Motor neuron (in vitro differentiated cells): ENCODE data around the gene CHIA. TPM values are rescaled to one million over a fixed set of nuclear protein-coding genes. Genes with fewer than 3 reads are reported as not detected.

ENCODE experiments used
- ATAC-seq, 8 experiments: fragments of 200-7000 bp; cut with Tn5 transposase; replicated peaks in 6 of 8; 2 replicates each; pipeline ENCODE4 v1.8.0; 2021; ENCODE audit warnings: mild to moderate bottlenecking in 8 of 8, moderate library complexity in 8 of 8
- H3K27ac ChIP-seq, 2 donors: fragments of 250-450 bp; sonication (Bioruptor Pico); 2 replicates each; pipeline ENCODE4 v1.9.0; 2021; ENCODE audit warnings: antibody characterized with exemption in 2 of 2, mild to moderate bottlenecking in 2 of 2, moderate library complexity in 1 of 2
- H3K4me1 ChIP-seq, 2 donors: fragments of 250-450 bp; sonication (Bioruptor Pico); replicated peaks in 1 of 2; 2 replicates each; pipeline ENCODE4 v1.6.1; 2021; ENCODE audit warnings: antibody characterized with exemption in 2 of 2, mild to moderate bottlenecking in 2 of 2, moderate library complexity in 1 of 2
- H3K4me3 ChIP-seq, 5 donors: fragments of 250-450 bp; sonication (Bioruptor Pico); 2 replicates each; pipeline ENCODE4 v1.9.0; 2021; ENCODE audit warnings: antibody characterized with exemption in 5 of 5, mild to moderate bottlenecking in 5 of 5, moderate library complexity in 4 of 5
- WGBS, 10 experiments: fragments of 450-650 bp; shearing (Covaris generic); methylation state at CpG; one replicate each; pipeline ENCODE4 v1.0.0; 2022; 5-methylcytosine and 5-hydroxymethylcytosine counted together
- in situ Hi-C, 9 experiments: fragments of 400-800 bp; cut with MboI; loops; one replicate each; pipeline ENCODE4 v1.15.0; 2021; ENCODE audit warnings: low sequenced_read_pairs in 9 of 9, low pct_unique_long_range_greater_than_20kb in 2 of 9; ENCODE audit not compliant: unreplicated experiment in 9 of 9
- total RNA-seq, 8 experiments: library from RNA; unstranded; fragments of 300-600 nt; gene quantifications; 2 replicates each; pipeline versions ENCODE4 v1.2.3 to v1.2.4, GENCODE V29; 2022

Gene CHIA
- total RNA-seq = under 1 TPM in 4 of 8 experiments, not detected in 4; 0.09 to 0.47 (median 0.16) TPM

DNA sequence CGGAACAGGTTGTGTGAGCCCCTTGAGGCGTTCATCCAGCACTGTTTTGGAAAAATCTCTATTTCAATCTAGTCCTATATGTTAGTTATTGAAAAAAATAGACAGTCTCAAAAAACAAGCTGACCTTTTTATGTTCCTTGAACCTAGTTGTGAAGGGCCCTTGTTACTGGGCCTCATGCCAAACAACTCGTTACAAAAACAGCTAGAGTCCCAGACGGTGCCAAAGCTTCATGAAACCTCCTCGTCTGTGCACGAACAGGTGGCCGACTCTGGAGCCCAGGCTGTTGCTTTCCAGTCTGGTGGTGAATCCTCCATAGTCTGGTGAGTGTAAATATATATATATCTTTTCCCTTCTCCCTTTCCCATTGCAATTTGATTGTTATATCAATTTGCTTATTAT is at the start of gene CHIA:
Gene CHIA (plus strand): TSS at position 222 of the 400 bp plus-strand sequence. CDS start 19,617 bp downstream, outside the sequence.
- in situ Hi-C loops = no loop called here
- Histone ChIP-seq H3K27ac (no peak within 1 kb of the TSS), H3K4me1 (no peaks in the 10 kb centered on the region), H3K4me3 (no peak within 1 kb of the TSS)
- ATAC-seq = no peak
- 10 to 94% (median 72%) methylated on average over 2 to 7 of the region's 7 CpGs; no CpG with 5 or more reads in 2 of the 10 experiments for WGBS, 10 experiments

DNA sequence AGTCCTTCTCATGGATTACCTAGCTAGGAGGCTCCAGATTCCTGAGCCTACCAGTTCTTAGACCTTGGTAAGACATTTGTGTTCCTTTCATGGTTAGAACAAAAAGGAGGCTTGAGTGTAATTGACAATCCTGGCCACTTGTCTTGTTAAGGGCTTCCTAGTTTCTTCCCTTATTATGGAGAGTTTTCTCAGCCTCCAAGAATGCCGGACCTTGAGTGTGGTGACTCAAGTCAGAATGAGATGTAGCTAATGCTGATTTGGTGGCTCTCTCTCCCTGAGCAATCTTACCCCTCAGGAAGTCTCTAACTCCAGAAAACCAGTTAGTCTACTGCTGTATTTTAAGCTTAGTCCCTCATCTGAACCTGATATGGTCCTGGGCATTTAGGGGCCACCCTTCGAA is 48.9 kb upstream of the CHIA start:
- no peak for ATAC-seq
- in situ Hi-C loops = loop anchor here in 3 of 9 experiments (25.0 kb wide), 1 partner anchor 146 kb away; no protein-coding TSS in a partner anchor
- Histone ChIP-seq H3K4me3 (no peak overlapping the region), H3K4me1 (no peaks in the 10 kb centered on the region), H3K27ac (no peak overlapping the region)
- 25 to 100% (median 57%) methylated on average over 1 to 2 of the region's 2 CpGs; no CpG with 5 or more reads in 4 of the 10 experiments for WGBS, 10 experiments

DNA sequence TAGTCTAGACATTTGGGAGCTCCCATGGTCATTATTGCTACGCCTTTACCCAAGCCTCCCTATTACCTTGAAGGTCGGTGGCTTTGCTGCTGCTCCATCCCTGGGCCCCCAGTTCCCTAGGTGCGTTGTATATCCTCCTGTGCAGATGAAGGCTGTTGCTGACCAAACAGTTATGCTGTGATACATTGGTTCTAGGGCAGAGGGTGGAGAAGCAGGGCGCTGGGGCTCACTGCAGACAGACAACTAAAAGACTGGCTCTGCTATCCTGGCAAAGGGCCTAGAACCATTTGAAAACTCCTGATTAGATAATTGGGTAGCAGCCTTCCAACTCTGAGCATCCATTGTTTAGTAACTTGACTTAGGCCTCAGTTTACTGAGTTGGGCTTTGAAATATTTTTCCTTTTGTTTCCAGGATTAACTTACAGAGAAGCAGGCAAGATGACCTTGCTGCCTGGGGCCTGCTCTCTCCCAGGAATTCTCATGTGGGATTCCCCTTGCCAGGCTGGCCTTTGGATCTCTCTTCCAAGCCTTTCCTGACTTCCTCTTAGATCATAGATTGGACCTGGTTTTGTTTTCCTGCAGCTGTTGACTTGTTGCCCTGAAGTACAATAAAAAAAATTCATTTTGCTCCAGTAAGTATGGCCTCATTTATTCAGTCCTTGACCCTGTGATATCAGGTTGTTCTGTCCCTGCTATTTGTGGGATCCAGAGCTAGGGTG is 47.7 kb upstream of the CHIA start:
- H3K4me3 ChIP-seq = no peak overlapping the region
- WGBS, 10 experiments = 25 to 83% (median 46%) methylated on average over 1 to 4 of the region's 4 CpGs; no CpG with 5 or more reads in 2 of the 10 experiments
- in situ Hi-C loops = loop anchor here in 3 of 9 experiments (25.0 kb wide), 1 partner anchor 144 kb away; no protein-coding TSS in a partner anchor
- no peak for ATAC-seq
- H3K27ac ChIP-seq = no peak overlapping the region
- H3K4me1 ChIP-seq = no peaks in the 10 kb centered on the region

DNA sequence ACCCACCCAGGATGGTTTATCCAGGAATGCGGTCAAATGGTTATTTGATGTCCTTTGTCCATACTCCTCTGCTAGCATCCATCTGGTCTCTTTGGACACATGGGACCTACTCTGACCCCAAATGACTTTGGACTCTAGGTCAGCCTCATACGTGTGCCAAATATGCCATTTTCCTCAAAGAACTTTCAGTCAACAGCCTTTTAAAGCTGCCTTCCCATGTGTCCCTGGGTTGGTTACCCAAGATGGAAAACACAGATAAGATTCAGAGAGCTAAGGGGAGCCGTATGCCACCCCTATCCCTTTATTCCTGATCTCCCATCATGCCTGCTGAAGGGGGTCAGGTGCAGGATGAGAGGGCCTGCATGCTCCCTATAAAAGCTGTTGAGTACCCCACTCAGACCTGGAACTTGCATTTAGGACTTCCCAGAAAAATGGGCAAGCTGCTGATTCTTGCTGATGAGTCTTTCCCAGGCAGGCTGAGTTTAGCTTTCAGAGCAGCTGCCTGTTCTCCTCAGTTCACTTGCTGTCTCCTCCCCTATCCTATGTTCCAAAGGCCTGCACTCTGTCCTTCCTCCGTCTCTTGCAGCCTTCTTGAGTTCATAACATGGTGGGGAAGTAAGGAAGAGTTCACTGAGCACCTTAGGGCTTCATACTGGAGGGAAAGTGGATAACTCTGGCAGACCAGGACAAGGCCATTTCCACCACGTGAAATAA is 43.4 kb upstream of the CHIA start:
- H3K4me3 ChIP-seq = no peak overlapping the region
- WGBS, 10 experiments = 20 to 80% (median 58%) methylated on average over 1 to 5 of the region's 5 CpGs; no CpG with 5 or more reads in 1 of the 10 experiments
- no peak for ATAC-seq
- H3K27ac ChIP-seq = no peak overlapping the region
- no peaks in the 10 kb centered on the region for H3K4me1 ChIP-seq
- in situ Hi-C loops = loop anchor here in 3 of 9 experiments (25.0 kb wide), 1 partner anchor 140 kb away; no protein-coding TSS in a partner anchor

DNA sequence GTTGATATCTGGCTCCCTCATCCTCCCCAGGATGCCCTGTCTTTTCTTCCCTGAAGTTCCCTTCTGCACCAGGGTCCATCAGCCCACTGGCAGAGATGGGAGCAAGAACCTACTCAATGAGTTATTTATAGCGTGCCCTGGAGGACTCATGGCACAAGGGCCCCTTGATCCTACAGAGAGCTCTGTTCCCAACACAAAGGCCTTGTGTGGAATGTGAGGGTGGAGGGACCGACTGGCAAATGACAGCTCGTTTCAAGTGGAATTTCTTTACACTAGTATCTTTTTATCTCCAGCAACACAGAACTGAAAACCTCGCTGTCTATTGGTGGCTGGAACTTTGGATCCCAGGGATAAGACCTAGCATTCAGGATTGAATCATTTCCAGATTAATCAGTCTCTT is 40.7 kb upstream of the CHIA start:
- WGBS, 10 experiments = 0 to 86% (median 57%) methylated on average over 1 to 4 of the region's 4 CpGs; no CpG with 5 or more reads in 4 of the 10 experiments
- in situ Hi-C loops = loop anchor here in 3 of 9 experiments (25.0 kb wide), 1 partner anchor 137 kb away; no protein-coding TSS in a partner anchor
- ATAC-seq = peak in 1 of 8 experiments; percentile 19
- Histone ChIP-seq H3K27ac (no peak overlapping the region), H3K4me1 (no peaks in the 10 kb centered on the region), H3K4me3 (no peak overlapping the region)

DNA sequence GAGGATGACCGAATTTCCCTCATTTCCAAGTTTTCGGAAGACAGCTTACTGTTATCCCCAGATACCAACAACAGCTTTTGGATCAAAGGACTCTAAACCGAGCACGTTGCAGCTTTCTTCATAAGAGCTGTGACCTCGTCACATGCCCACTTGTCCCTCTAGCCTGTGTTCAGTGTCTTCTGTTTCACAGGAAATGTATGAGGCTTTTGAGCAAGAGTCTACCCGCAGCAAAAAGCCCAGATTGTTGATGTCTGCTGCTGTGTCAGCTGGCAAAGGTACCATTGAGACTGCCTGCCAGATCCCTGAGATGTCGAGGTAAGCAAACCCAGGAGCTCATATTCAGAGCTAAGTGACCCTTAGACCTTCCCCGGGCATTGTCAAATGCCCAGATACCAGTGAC is 39.1 kb upstream of the CHIA start:
- 16 to 88% (median 71%) methylated on average over 2 to 8 of the region's 8 CpGs; no CpG with 5 or more reads in 2 of the 10 experiments for WGBS, 10 experiments
- H3K4me3 ChIP-seq = no peak overlapping the region
- H3K27ac ChIP-seq = no peak overlapping the region
- no peak for ATAC-seq
- in situ Hi-C loops = no loop called here
- H3K4me1 ChIP-seq = no peaks in the 10 kb centered on the region

DNA sequence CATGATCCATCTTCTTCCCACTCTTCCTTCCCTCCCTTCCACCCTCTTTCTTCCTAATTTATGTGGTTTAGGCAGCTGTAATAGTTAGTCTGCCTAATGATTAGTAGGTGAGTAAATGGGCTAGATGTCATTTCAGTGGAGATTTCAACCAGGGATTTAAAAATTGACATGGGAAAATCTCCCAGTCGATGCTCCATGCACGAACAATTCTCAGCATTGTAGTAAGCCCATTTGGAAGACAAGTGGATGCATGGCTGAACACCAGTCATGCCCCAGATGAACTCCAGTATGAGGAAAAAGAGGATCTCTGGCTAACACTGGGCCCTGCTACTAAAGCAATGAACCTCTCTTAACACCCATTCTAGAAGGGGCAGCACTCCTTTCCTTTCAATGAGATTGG is 37.9 kb upstream of the CHIA start:
- H3K27ac ChIP-seq = no peak overlapping the region
- no peaks in the 10 kb centered on the region for H3K4me1 ChIP-seq
- no peak overlapping the region for H3K4me3 ChIP-seq
- no peak for ATAC-seq
- 0 to 100% (median 71%) methylated on average over 1 to 2 of the region's 2 CpGs; no CpG with 5 or more reads in 3 of the 10 experiments for WGBS, 10 experiments
- in situ Hi-C loops = no loop called here

DNA sequence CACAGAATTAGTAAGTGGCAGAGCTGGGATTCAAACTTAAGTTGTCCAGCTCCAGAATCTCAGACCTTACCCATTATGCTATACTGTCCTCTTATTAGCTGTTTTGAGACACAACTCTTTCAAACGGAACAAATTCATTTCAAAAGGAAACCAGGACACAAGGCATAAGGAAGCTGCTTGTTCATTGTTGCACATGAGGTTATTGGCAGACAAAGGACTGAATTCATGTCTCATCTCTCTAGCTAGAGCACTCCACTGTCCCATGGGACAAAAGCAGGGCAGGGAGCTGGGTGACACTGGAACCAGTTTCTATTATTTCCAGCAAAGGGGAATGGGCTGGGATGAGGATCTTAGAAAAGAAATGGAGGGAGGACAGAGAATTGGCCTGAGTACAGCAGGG is 36.8 kb upstream of the CHIA start:
- no peak for ATAC-seq
- in situ Hi-C loops = no loop called here
- Histone ChIP-seq H3K4me1 (no peaks in the 10 kb centered on the region), H3K27ac (no peak overlapping the region), H3K4me3 (no peak overlapping the region)
- 0 to 67% (median 55%) methylated on average over 1 of the region's 1 CpG; no CpG with 5 or more reads in 2 of the 10 experiments for WGBS, 10 experiments

DNA sequence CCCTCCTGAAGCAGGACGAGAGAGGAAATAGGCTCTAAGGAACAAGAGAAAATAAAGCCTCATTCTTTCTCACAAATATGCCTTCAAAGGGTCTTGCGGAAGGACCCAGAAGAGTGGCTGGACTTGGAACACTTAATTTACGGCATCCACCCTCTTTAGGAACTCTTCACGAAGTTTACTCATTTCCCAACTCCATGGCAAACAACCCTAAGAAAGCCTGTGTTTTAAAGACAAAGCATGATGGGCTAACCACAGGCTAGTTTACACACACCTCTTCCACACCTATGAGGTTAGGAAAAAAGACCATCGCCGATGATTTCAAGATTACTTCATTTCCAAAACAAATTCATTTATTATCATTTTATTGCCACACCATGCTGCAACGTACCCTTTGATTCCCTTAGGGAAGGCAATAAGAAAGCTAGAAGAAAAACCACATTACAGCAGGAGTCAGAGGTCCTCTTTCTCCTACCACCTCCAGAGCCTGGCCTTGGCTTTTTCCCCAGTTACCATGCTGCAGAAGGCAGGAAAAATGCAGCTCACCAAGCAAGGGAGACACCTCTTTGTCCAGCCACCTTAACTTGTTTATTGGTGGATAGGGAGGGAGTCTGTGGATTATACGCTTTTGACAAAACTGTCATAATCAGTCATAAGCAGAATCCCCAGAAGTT is 33.5 kb upstream of the CHIA start:
- WGBS, 10 experiments = 0 to 100% (median 78%) methylated on average over 1 to 8 of the region's 8 CpGs; no CpG with 5 or more reads in 1 of the 10 experiments
- H3K27ac ChIP-seq = no peak overlapping the region
- no peak overlapping the region for H3K4me3 ChIP-seq
- no peaks in the 10 kb centered on the region for H3K4me1 ChIP-seq
- in situ Hi-C loops = no loop called here
- ATAC-seq = no peak

DNA sequence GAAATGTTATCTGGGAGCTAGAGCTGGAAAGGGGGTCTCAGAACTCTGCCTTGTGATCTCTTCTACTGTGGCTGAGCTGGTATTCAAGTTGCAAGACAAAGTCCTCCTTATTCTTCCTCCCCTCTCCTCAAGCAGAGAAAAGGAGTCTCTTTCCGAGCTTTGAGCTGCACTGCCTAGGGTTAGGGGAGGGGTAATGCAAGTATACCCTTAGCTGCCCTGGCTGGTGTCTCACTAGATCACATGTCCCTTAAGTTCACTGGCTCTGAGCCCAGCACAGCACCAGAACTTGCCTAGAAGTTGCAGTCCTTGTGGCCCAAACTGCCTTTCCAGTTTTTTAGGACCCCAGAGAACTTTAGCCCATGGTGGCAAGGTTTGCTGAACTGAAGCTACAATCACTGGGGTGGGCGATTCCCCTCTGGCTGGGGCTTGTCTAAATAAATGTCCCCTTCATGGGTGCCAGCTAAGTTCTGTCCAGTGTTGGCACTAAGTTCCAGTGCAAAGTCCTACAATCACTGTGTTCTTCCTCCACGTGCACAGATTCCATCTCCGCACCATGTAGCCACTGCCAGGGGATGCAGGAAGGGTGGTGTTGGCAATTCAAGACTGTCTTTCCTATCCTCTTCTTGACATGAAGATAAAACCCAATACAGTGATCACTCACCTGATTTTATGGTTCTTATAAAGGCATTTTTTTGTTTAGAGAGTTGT is 22.7 kb upstream of the CHIA start:
- 33 to 86% (median 69%) methylated on average over 1 to 4 of the region's 4 CpGs; no CpG with 5 or more reads in 2 of the 10 experiments for WGBS, 10 experiments
- Histone ChIP-seq H3K27ac (no peak overlapping the region), H3K4me3 (no peak overlapping the region), H3K4me1 (peaks cover 9 to 15% of the 10 kb centered on the region in 2 donors)
- in situ Hi-C loops = no loop called here
- ATAC-seq = no peak

DNA sequence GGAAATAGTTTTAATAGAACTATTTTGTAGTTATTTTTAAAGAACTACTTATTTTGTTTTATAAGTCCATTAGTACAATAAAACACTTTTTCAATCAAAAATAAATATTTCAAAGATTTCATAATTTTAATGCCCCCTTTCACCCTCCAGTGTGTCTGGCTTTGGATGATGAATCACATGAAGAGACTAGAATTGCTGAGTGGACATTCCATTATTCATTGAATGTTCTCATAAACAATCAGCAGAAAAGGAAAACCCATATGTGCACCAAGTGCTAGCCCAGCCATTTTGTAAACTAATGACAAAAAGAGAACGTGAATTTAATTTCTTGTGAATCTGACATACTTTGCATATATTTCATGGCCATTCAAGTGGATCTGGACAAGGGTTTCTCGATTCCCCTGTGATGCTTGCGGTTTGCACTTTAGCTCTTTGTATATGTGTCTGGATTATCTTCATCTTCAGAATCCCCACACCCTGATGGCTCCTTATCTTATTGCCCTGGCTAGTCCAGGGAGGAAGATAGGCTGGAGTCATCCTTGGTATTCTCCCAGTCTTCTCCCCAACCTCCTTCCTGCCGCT is 20.7 kb upstream of the CHIA start:
- H3K4me1 ChIP-seq = peaks cover 9 to 15% of the 10 kb centered on the region in 2 donors
- ATAC-seq = peak in 2 of 8 experiments; percentile 56 to 78
- 17 to 100% (median 91%) methylated on average over 1 to 4 of the region's 4 CpGs; no CpG with 5 or more reads in 1 of the 10 experiments for WGBS, 10 experiments
- H3K27ac ChIP-seq = no peak overlapping the region
- H3K4me3 ChIP-seq = no peak overlapping the region
- in situ Hi-C loops = no loop called here
